Measurements from ENCODE around the gene ABTB2.

DNA sequence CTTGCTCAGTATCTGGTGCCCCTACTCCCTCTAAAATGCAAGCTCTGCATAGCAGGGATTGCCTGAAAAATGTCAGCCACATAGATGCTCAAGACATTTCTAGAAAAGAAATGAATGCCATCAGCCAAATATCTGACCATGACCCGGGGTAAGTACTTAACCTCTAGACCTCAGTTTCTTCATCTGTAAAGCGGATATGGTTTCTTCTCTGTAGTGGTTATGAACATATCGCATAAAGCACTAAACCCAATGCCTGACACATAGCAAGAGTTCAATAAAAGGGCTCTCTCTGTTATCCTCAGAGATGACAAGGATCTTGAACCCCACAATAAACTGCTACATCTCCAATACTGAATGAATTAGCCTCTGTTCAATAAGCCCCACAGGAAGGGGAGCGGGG lies 122.6 kb downstream of the ABTB2 start:
- TF ChIP-seq POLR2A (IDR thresholded peaks at IDR 0.05) (no peak), EP300 (IDR thresholded peaks at IDR 0.05) (no peak)
